ENCODE measurements around the gene ME3. TPM values are rescaled to one million over a fixed set of nuclear protein-coding genes. Genes with fewer than 3 reads are reported as not detected.
A peak's percentile ranks its signal among the peaks of the same experiment; 100 is the strongest.

The ME3 gene
- 25.5 and 37.1 TPM in 2 replicates for total RNA-seq

- peak; percentile 78 for DNase-seq
Measured at GRCh38 chr11:86672007-86672621, at the start of gene ME3. Gene ME3, minus strand, starts transcription at chr11:86672616.

DNA sequence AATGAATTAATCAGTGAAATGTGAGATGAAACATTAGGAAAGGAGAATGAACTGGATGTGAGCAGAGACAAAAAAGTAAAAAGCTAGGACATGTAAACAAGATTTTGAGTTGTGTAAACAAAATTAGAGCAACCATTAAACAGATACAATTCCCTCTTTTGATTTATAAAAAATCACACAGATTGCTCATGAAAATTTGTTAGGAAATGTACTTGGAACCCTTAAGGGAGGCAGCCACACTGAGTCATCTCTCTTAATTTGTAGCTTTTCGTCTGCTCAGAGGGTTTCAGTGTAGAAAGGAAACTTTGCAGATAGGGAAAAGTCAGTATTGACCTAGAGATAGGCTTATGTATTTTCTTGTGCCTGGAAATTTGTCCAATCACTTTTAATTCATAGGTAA is 49.6 kb upstream of the ME3 start:
- DNase-seq, result peak; percentile 14

DNA sequence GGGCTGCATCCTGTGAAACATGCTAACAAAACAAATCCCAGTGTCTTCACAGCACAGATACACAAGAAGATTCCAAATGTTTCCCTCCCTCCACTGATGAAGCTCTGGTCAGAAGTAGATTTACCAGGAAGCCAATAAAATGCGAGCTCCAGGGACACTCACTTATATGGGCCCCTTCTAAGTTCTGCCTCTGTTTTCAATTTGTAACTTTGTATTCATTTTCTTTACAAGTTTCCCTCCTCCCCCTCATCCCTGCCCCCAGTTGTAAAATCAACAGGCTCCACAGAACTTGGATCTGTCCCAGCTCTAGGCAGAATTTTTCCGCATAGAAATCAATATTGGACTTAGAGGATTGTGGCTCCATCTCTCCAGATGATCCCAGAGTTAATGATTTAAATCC is 48.1 kb upstream of the ME3 start:
- DNase-seq, result no peak

GRCh38 chr11:86719781-86720463 is 47.5 kb upstream of the ME3 start:
- DNase-seq, result peak; percentile 86

- DNase-seq, result no peak
Measured at GRCh38 chr11:86718999-86719398, 46.6 kb upstream of the ME3 start.

GRCh38 chr11:86718521-86718920 is 46.1 kb upstream of the ME3 start:
- no peak for DNase-seq

- no peak for DNase-seq
Measured at GRCh38 chr11:86717817-86718501, 45.5 kb upstream of the ME3 start.

DNA sequence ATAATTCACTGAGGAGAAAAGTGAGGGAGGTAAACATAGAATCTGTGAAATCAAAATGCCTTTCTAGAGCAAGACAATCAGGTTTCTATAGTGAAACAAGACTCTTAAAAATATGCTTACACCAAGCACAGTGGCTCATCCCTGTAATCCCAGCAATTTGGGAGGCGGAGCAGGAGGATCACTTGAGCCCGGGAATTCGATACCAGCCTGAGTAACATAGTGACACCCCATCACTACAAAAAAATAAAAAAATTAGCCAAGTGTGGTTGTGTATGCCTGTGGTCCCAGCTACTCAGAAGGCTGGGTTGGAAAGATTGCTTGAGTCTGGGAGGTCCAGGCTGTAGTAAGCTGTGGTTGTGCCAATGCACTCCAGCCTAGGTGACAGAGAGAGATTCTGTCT is 43.2 kb upstream of the ME3 start:
- DNase-seq, result no peak

DNA sequence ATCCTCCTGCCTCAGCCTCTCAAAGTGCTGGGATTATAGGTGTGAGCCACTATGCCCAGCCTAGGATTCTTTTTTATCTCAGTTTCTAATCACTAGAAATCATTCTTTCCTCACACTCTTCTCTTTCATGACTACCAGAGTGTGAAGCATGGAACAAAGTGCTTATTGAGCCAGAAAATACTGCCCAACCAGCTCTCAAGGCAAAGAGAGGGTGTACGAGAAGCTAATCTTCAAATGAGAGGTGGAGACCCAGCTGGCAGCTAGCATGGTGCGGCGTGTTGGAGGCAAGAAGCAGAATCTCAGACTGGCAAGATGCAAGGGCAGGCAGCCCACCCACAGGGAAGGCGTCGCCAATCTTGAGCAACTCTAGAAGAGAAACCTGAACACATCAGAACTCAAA is 41.1 kb upstream of the ME3 start:
- no peak for DNase-seq

- no peak for DNase-seq
Measured at GRCh38 chr11:86710936-86711335, 38.5 kb upstream of the ME3 start.

- DNase-seq, result no peak
Measured at GRCh38 chr11:86708669-86709068, 36.3 kb upstream of the ME3 start.

GRCh38 chr11:86706338-86707131 is 34.1 kb upstream of the ME3 start:
- no peak for DNase-seq

DNA sequence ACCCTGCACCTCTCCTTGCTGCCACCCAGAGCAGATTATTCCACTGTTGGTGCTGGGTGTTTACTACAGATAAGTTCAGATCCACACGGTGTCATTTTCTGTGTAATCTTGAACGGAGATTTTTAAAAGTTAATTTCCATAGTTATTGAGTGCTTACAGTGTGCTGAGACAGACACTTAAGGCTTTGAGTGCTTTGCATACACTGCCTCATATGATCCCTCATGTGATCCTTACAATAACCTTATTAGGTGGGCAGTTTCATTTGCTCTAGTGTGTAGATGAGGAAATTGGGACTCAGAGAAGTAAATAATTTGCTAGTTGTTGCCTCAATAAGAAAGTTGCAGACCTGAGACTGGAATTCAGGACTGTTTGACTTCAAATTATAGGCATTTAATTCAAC is 32.3 kb upstream of the ME3 start:
- no peak for DNase-seq

DNA sequence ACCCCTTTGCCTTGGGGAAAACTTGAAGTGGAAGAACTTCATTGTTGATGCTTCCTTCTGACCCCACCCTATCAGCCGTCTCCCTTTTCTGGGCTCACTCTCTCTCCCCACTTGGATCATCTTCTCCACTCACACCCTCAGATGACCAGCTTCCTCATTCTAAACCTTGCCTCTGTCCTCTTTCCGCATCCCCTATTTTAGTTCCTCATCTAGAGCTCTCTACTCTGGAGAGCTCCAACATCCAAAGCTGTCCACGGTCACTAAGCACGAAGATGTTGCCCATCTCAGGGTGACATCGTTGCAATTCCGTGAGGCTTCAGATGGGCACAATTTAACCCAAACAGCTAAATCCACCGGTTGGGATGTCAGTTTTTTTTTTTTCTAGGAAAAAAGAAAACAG is 31.6 kb upstream of the ME3 start:
- DNase-seq, result no peak

DNA sequence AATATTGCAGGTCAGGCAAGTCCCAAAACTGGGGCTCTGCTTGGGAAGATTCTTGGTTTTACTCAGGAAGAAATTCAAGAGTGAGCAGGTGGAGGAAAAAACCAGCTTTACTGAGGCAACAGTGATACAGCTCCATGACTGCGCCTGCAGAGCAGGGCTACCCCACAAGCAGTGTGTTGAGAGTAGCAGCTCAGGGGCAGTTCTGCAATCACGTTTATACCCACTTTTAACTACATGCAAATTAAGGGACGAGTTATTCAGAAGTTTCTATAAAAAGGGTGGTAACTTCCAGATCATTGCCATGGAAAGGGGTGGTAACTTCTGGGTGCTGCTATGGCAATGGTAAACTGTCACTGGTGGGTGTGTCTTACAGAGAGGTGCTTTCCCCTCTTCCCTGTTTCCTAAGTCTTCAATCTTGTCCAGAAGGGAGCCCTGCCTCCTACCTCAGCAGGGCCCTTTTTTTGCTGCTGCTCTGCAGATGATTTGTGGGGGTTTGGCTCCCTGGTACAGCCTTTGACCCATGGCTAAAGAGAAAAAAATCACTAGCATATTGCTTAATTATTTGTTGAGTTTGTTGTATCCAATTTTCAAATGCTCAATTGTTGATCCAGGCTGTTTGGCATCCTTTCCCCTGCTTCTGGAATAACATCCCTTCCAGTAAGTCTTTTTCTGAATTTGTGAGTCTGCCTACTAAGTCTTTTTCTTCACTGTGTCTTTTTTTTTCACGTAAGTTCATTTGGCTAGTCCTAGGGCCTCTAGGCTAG is 30.0 kb upstream of the ME3 start:
- no peak for DNase-seq

DNA sequence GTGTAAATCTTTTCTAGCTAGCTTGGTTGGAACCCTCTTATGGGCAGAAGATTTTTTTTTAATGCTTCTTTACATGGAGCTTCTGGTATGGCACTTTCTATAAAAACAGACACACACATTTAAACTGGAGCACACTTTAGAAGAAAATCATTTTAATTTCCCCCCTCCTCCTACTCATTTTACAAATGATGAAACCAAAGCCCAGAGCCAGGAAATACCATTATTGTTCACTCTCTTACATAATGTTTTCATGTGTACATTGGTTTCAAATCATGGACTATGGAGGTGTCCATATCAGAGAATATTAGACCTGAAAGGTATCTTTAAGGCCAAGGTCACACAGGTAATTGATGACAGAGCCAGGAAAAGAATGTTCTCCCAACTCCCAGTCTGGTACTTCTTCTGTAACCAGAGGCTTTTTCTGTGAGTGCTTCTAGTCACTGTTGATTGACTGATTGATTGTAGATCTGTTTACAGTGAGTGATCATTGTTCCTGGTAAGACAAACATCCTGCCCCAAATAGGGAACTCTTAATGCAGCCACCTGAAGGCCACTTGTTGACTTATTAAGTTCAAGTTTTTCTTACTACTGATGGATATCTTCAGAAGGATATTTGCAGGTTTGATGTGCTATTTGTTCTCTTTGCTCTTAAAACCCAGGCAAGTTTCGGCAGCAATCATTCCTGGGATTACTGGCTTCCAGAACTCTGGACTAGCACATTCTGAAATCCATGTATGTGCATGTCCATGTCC is 26.8 kb upstream of the ME3 start:
- no peak for DNase-seq

DNA sequence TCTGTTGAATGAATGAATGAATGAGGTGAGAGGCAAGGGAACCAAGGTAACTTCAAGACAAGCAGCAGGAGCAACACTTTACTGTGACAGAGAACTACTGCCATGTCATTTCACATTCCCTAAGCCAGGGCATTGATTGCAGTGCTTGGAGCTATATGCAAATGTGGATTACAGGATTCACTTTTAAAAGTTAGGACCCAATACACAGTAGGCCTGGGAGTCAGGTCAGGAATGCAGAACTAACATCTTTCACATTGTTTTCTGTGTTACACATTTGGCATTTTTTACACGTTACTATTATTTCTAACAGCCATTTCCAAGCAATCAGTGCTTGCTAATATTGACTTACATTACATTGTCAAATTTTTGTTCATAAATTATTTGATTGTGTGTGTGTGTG is 26.2 kb upstream of the ME3 start:
- no peak for DNase-seq

- DNase-seq, result no peak
Measured at GRCh38 chr11:86696451-86696850, 24.0 kb upstream of the ME3 start.

DNA sequence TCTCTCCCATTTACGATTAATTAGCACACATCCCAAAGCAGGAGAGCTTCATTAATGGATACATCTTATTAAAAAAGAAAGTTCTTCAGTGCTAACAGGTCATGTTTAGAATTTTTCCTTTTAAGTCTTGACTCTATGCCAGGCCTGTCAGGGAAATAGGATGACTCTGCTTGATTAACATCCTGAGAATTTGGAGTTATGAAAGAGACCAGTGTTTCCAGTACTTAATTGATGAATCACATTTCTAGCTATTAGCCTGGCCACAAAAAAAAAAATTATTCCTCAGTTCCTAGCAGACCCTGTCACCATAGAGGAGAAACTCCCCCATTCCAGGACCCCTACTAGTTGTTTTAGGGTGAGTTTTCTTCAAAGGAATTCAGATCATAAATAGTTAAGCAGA is 23.6 kb upstream of the ME3 start:
- peak; percentile 85 for DNase-seq

DNA sequence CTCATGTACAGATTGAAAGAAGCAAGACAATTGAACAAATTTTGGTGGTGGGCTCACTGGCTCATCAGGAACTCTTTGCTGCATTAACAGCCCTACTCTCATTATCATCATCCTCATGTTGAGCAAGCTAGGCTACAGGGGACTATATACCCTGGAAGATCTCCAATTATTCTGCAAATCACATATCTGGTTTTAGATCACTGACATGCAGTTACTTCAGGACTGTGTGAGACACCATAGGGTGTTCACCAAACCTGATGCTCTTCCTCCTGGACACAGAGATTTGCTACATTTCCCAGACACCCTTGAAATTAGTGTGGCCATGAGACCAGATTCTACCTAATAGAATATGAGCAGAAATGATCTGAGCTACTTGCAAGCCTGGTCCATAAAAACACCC is 23.0 kb upstream of the ME3 start:
- DNase-seq, result no peak

- DNase-seq, result no peak
Measured at GRCh38 chr11:86693518-86693917, 21.1 kb upstream of the ME3 start.

DNA sequence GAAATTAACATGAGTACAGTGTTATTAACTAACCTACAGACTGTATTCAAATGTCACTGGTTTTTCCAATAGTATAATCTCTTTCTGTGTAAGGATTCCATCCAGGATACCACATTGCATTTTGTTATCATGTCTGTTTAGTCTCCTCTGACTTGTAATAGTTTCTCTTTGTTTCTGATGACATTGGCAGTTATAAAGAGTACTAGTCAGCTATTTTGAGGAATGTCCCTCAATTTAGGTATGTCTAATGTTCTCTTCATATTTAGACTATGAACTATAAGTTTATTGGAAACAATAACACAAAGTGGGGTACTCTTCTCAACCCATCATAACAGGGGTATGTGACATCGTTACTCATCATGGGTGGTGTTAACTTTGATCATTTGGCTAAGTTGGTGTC is 20.3 kb upstream of the ME3 start:
- no peak for DNase-seq

Data from dermis blood vessel endothelial cell (primary cell).